IMR-90 (cell line): Measurements from ENCODE around the gene TTL. TPM values are rescaled to one million over a fixed set of nuclear protein-coding genes. Genes with fewer than 3 reads are reported as not detected.

Experiments used
- ATAC-seq: fragments of 200-7000 bp; cut with Tn5 transposase; 2 replicates; pipeline ENCODE4 v1.9.1; 2020; ENCODE audit warnings: low read depth, mild to moderate bottlenecking, moderate library complexity
- BruUV-seq: library from RNA; stranded (reverse); fragments of 400-500 nt; replicated peaks from 2 replicates; lab custom pipeline; 2021; lab: Mats Ljungman, UMichigan
- CTCF ChIA-PET: fragments of 300-600 bp; formaldehyde crosslinking; extraction: SDS; loops from one replicate; lab custom pipeline; 2021; ENCODE audit warnings: antibody characterized with exemption; lab: Yijun Ruan, JAX
- POLR2A ChIA-PET: fragments of 300-600 bp; sonication (Branson Sonifier 250); formaldehyde crosslinking; loops from one replicate; lab custom pipeline; 2022; ENCODE audit warnings: antibody characterized with exemption; ENCODE audit not compliant: unreplicated experiment; lab: Charles Lee
- DNase-seq: peaks from one replicate; pipeline ENCODE4 v3.0.0; 2013
- H2AFZ ChIP-seq: replicated peaks from 2 replicates; pipeline ENCODE3; 2013; ENCODE audit warnings: low read length, mild to moderate bottlenecking; ENCODE audit not compliant: poor library complexity
- H2AK5ac ChIP-seq: 2 replicates; pipeline ENCODE4 v1.6.1; 2013; ENCODE audit warnings: low read depth, low read length, inconsistent platforms
- H2AK9ac ChIP-seq: replicated peaks from 2 replicates; pipeline ENCODE3; 2013; ENCODE audit warnings: mild to moderate bottlenecking, low read depth, low read length, moderate library complexity; ENCODE audit not compliant: poor library complexity
- H2BK120ac ChIP-seq: 2 replicates; pipeline ENCODE4 v1.6.1; 2013; ENCODE audit warnings: low read depth, low read length, inconsistent platforms
- H2BK15ac ChIP-seq: 3 replicates; pipeline ENCODE4 v1.6.1; 2013; ENCODE audit warnings: low read depth, low read length, inconsistent platforms
- H2BK20ac ChIP-seq: 2 replicates; pipeline ENCODE4 v1.6.1; 2013; ENCODE audit warnings: low read depth, mild to moderate bottlenecking, inconsistent platforms, low read length, moderate library complexity
- H2BK5ac ChIP-seq: 2 replicates; pipeline ENCODE4 v1.6.1; 2013; ENCODE audit warnings: mild to moderate bottlenecking, low read depth, low read length, inconsistent platforms; ENCODE audit not compliant: poor library complexity, severe bottlenecking
- H3K14ac ChIP-seq: replicated peaks from 2 replicates; pipeline ENCODE4 v1.6.1; 2013; ENCODE audit warnings: low read depth, low read length, inconsistent platforms
- H3K18ac ChIP-seq: 2 replicates; pipeline ENCODE4 v1.6.1; 2013; ENCODE audit warnings: low read depth, low read length, control low read depth
- H3K23ac ChIP-seq: 2 replicates; pipeline ENCODE4 v1.6.1; 2013; ENCODE audit warnings: low read depth, low read length, inconsistent platforms
- H3K27ac ChIP-seq: 2 replicates; pipeline ENCODE4 v1.5.1; 2013; ENCODE audit warnings: mild to moderate bottlenecking, control low read depth, low read length; ENCODE audit not compliant: insufficient read depth
- H3K27me3 ChIP-seq: 2 replicates; pipeline ENCODE4 v1.6.1; 2013; ENCODE audit warnings: low read length; ENCODE audit not compliant: control insufficient read depth, insufficient read depth
- H3K36me3 ChIP-seq: 2 replicates; pipeline ENCODE4 v1.6.1; 2013; ENCODE audit warnings: low read length, mixed read lengths; ENCODE audit not compliant: control insufficient read depth, insufficient read depth
- H3K4ac ChIP-seq: 2 replicates; pipeline ENCODE4 v1.6.1; 2013; ENCODE audit warnings: low read depth, low read length, inconsistent platforms
- H3K4me1 ChIP-seq: 2 replicates; pipeline ENCODE4 v1.6.1; 2013; ENCODE audit warnings: low read length, mixed read lengths; ENCODE audit not compliant: control insufficient read depth, insufficient read depth
- H3K4me2 ChIP-seq: 2 replicates; pipeline ENCODE4 v1.6.1; 2013; ENCODE audit warnings: low read depth, mild to moderate bottlenecking, control low read depth, low read length, moderate library complexity
- H3K4me3 ChIP-seq: 2 replicates; pipeline ENCODE4 v1.5.1; 2013; ENCODE audit warnings: low read depth, mild to moderate bottlenecking, control low read depth, low read length, moderate library complexity; ENCODE audit not compliant: insufficient read depth
- H3K56ac ChIP-seq: 2 replicates; pipeline ENCODE4 v1.6.1; 2013; ENCODE audit warnings: low read length, inconsistent platforms; ENCODE audit not compliant: insufficient read depth; ENCODE audit errors: extremely low read depth
- H3K79me1 ChIP-seq, 2 experiments: 2 replicates each; pipeline ENCODE4 v1.6.1; 2013; ENCODE audit warnings: low read length in 2 of 2, inconsistent platforms in 1 of 2, low read depth in 1 of 2
- H3K9ac ChIP-seq: 2 replicates; pipeline ENCODE4 v1.6.1; 2013; ENCODE audit warnings: low read depth, low read length, control low read depth
- H3K9me1 ChIP-seq: 2 replicates; pipeline ENCODE4 v1.6.1; 2013; ENCODE audit warnings: low read length, inconsistent platforms; ENCODE audit not compliant: insufficient read depth
- H3K9me3 ChIP-seq: 2 replicates; pipeline ENCODE4 v1.6.1; 2013; ENCODE audit warnings: low read length; ENCODE audit not compliant: control insufficient read depth, insufficient read depth
- H4K20me1 ChIP-seq: 2 replicates; pipeline ENCODE4 v1.6.1; 2013; ENCODE audit warnings: low read length, inconsistent platforms; ENCODE audit not compliant: insufficient read depth
- H4K5ac ChIP-seq: 2 replicates; pipeline ENCODE4 v1.6.1; 2013; ENCODE audit warnings: mild to moderate bottlenecking, low read depth, low read length, control low read depth
- H4K8ac ChIP-seq, 2 experiments: 2 replicates each; pipeline ENCODE4 v1.6.1; 2013; ENCODE audit warnings: low read depth in 2 of 2, low read length in 2 of 2, control low read depth in 1 of 2, inconsistent platforms in 1 of 2
- H4K91ac ChIP-seq: 2 replicates; pipeline ENCODE4 v1.6.1; 2013; ENCODE audit warnings: low read depth, low read length, inconsistent platforms; ENCODE audit not compliant: insufficient read depth
- BHLHE40 ChIP-seq: fragments of 150-350 bp; IDR thresholded peaks from 2 replicates; pipeline ENCODE4 v1.6.1; 2016; ENCODE audit warnings: mild to moderate bottlenecking, low read depth, low read length
- CEBPB ChIP-seq: IDR thresholded peaks from 2 replicates; pipeline ENCODE4 v1.6.1; 2012; ENCODE audit warnings: low read depth, low read length, improper control_type of control experiment
- CTCF ChIP-seq: conservative IDR thresholded peaks from 2 replicates; pipeline ENCODE4 v1.5.1; 2012; ENCODE audit warnings: mild to moderate bottlenecking, low read depth, low read length, improper control_type of control experiment
- MAFK ChIP-seq: IDR thresholded peaks from 2 replicates; pipeline ENCODE4 v1.6.1; 2012; ENCODE audit warnings: low read depth, low read length, improper control_type of control experiment
- NFE2L2 ChIP-seq: fragments of 150-350 bp; IDR thresholded peaks from 2 replicates; pipeline ENCODE4 v1.6.1; 2016; ENCODE audit warnings: low read depth, mild to moderate bottlenecking, low read length
- POLR2A ChIP-seq: IDR thresholded peaks from 2 replicates; pipeline ENCODE4 v1.6.1; 2012; ENCODE audit warnings: mild to moderate bottlenecking, low read depth, low read length
- RAD21 ChIP-seq: IDR thresholded peaks from 2 replicates; pipeline ENCODE4 v1.6.1; 2012; ENCODE audit warnings: low read length, improper control_type of control experiment
- RFX5 ChIP-seq: IDR thresholded peaks from 2 replicates; pipeline ENCODE4 v1.8.0; 2012; ENCODE audit warnings: low read depth, mild to moderate bottlenecking, low read length, moderate library complexity
- SMC3 ChIP-seq: fragments of 150-350 bp; IDR thresholded peaks from 2 replicates; pipeline ENCODE4 v1.6.1; 2016; ENCODE audit warnings: low read depth, mild to moderate bottlenecking, antibody characterized with exemption, low read length, moderate library complexity
- WGBS, 2 experiments: methylation state at CpG; one replicate each; pipeline versions ENCODE4 v1.1.5 to v1.1.7; 2013; ENCODE audit warnings: missing lambda C conversion rate in 2 of 2; ENCODE audit not compliant: insufficient read length in 1 of 2; ENCODE audit errors: extremely low coverage in 2 of 2; 5-methylcytosine and 5-hydroxymethylcytosine counted together
- dilution Hi-C: fragments of 300-500 bp; cut with HindIII; formaldehyde crosslinking; loops from one replicate; pipeline ENCODE4 v1.14.3; 2018; ENCODE audit warnings: low sequenced_read_pairs; ENCODE audit not compliant: unreplicated experiment
- in situ Hi-C: fragments of 300-500 bp; cut with MboI; formaldehyde crosslinking; loops from 3 replicates; pipeline ENCODE4 v1.14.3; 2019; ENCODE audit warnings: low sequenced_read_pairs, inconsistent platforms, mixed read lengths
- intact Hi-C: fragments of 100-400 bp; cut with micrococcal nuclease; formaldehyde crosslinking; loops from 2 replicates; pipeline ENCODE4 v1.10.0; 2022
- polyA plus RNA-seq, 3 experiments: library from polyadenylated mRNA; depleted of rRNA; stranded (reverse); fragments of >200 nt; gene quantifications; 2 replicates each; pipeline ENCODE4 v1.2.3, GENCODE V29; 2012; ENCODE audit warnings: low replicate concordance in 1 of 3
- total RNA-seq: library from RNA; depleted of rRNA; stranded (reverse); fragments of >200 nt; gene quantifications from 2 replicates; pipeline ENCODE4 v1.2.3, GENCODE V29; 2012
- TF ChIP-seq, protein P1 (sequence below): fragments of 150-350 bp; IDR thresholded peaks from 2 replicates; pipeline ENCODE4 v1.6.1; 2017; ENCODE audit warnings: mild to moderate bottlenecking, antibody characterized with exemption, low read length, low read depth

Gene TTL
- total and polyA plus RNA-seq, 2 of the 4 experiments (the other 2 are of a cell fraction), result 18.2 to 36.2 TPM

GRCh38 chr2:112566104-112566503 is 84.1 kb downstream of the TTL start:
- no peaks in the 10 kb centered on the region for H3K27me3 ChIP-seq
- BruUV-seq, result no TSS peak
- no peak overlapping the region for H3K9ac ChIP-seq
- no peaks in the 10 kb centered on the region for H3K4me1 ChIP-seq
- peaks cover 32% of the 10 kb centered on the region for H3K36me3 ChIP-seq
- H2BK120ac ChIP-seq, result no peak overlapping the region
- H3K4me3 ChIP-seq, result no peak overlapping the region
- in situ Hi-C loops, result no loop called here
- dilution Hi-C loops, result no loop called here
- ChIA-PET POLR2A (no interaction called here), CTCF (no interaction called here)
- no peak overlapping the region for H3K4me2 ChIP-seq
- H3K79me1 ChIP-seq, result no peaks in the 10 kb centered on the region; a peak in 1 of 4 replicates
- H3K27ac ChIP-seq, result no peak overlapping the region
- TF ChIP-seq CTCF (no peak), RFX5 (no peak), SMC3 (no peak), MAFK (no peak), NFE2L2 (no peak), RAD21 (no peak), BHLHE40 (no peak), POLR2A (no peak), CEBPB (no peak)
- TF ChIP-seq, protein P1, sequence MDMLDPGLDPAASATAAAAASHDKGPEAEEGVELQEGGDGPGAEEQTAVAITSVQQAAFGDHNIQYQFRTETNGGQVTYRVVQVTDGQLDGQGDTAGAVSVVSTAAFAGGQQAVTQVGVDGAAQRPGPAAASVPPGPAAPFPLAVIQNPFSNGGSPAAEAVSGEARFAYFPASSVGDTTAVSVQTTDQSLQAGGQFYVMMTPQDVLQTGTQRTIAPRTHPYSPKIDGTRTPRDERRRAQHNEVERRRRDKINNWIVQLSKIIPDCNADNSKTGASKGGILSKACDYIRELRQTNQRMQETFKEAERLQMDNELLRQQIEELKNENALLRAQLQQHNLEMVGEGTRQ, result no peak
- H4K5ac ChIP-seq, result no peak overlapping the region
- no peak overlapping the region for H2AK5ac ChIP-seq
- no peak overlapping the region for H3K18ac ChIP-seq
- H3K56ac ChIP-seq, result no peak overlapping the region
- no peak overlapping the region for H3K23ac ChIP-seq
- ATAC-seq (no peak), DNase-seq (peak; percentile 6)
- no peak overlapping the region for H4K8ac ChIP-seq
- intact Hi-C loops, result no loop called here
- no peak overlapping the region for H3K4ac ChIP-seq
- no peak overlapping the region for H4K91ac ChIP-seq
- no peaks in the 10 kb centered on the region for H3K9me1 ChIP-seq
- no peak overlapping the region for H2BK5ac ChIP-seq
- H4K20me1 ChIP-seq, result no peaks in the 10 kb centered on the region
- WGBS, 2 experiments, result no CpG with 5 or more reads among the region's 3 CpGs
- H3K9me3 ChIP-seq, result no peaks in the 10 kb centered on the region
- no peak overlapping the region for H2BK15ac ChIP-seq
- H2BK20ac ChIP-seq, result no peak overlapping the region
- no peak overlapping the region for H2AFZ ChIP-seq
- H2AK9ac ChIP-seq, result no peak overlapping the region
- H3K14ac ChIP-seq, result no peak overlapping the region
